MM.1S (cell line): Measurements from ENCODE around the gene GRB7.

Source experiments
- CTCF ChIP-seq: fragments of 300-600 bp; sonication (generic); IDR thresholded peaks from 2 replicates; pipeline ENCODE4 v1.5.1; 2016; ENCODE audit warnings: antibody characterized with exemption, low read length, mixed read lengths
- EZH2 ChIP-seq: fragments of 300-600 bp; sonication (generic); optimal IDR thresholded peaks from 2 replicates; pipeline ENCODE3; 2017; ENCODE audit warnings: low read depth, mild to moderate bottlenecking, antibody characterized with exemption, low read length, mixed read lengths

GRCh38 chr17:39701012-39701783, 36.5 kb upstream of the GRB7 start:
- TF ChIP-seq EZH2 (no peak), CTCF (no peak)
